ENCODE measurements around the gene RARS1.

DNA sequence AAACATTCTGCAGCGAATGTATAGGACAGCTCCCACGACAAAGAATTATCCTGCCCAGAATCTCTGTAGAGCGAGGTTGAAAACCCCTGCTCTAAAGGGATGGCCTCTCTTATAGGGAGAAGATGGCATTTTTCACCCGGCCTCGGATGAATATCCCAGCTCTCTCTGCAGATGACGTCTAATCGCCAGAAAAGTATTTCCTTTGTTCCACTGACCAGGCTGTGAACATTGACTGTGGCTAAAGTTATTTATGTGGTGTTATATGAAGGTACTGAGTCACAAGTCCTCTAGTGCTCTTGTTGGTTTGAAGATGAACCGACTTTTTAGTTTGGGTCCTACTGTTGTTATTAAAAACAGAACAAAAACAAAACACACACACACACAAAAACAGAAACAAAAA is 17.4 kb upstream of the RARS1 start:
- TF ChIP-seq, protein P1, sequence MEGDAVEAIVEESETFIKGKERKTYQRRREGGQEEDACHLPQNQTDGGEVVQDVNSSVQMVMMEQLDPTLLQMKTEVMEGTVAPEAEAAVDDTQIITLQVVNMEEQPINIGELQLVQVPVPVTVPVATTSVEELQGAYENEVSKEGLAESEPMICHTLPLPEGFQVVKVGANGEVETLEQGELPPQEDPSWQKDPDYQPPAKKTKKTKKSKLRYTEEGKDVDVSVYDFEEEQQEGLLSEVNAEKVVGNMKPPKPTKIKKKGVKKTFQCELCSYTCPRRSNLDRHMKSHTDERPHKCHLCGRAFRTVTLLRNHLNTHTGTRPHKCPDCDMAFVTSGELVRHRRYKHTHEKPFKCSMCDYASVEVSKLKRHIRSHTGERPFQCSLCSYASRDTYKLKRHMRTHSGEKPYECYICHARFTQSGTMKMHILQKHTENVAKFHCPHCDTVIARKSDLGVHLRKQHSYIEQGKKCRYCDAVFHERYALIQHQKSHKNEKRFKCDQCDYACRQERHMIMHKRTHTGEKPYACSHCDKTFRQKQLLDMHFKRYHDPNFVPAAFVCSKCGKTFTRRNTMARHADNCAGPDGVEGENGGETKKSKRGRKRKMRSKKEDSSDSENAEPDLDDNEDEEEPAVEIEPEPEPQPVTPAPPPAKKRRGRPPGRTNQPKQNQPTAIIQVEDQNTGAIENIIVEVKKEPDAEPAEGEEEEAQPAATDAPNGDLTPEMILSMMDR (conservative IDR thresholded peaks at IDR 0.05; ENCODE audit: low read depth, low read length) = no peak
- no peak for TF ChIP-seq EZH2 (IDR thresholded peaks at IDR 0.05; ENCODE audit: borderline replicate concordance, low read depth, low read length, poor library complexity, severe bottlenecking)
